HCT116 (cell line): ENCODE measurements around the gene ELN.

Experiments used
- CBX3 ChIP-seq: IDR thresholded peaks from 2 replicates; pipeline ENCODE4 v1.6.1; 2012; ENCODE audit warnings: low read depth
- EZH2 ChIP-seq: fragments of 200-600 bp; sonication (generic); IDR thresholded peaks from 2 replicates; pipeline ENCODE4 v1.6.1; 2017; ENCODE audit warnings: antibody characterized with exemption, mixed run types
- POLR2A ChIP-seq: IDR thresholded peaks from 2 replicates; pipeline ENCODE4 v1.7.0; 2011; ENCODE audit warnings: borderline replicate concordance; ENCODE audit not compliant: insufficient read depth, insufficient read length; ENCODE audit errors: extremely low read depth
- POLR2AphosphoS5 ChIP-seq: IDR thresholded peaks from 2 replicates; pipeline ENCODE4 v1.6.1; 2011; ENCODE audit warnings: mild to moderate bottlenecking, low read depth, low read length, moderate library complexity
- SP1 ChIP-seq: IDR thresholded peaks from 2 replicates; pipeline ENCODE4 v1.6.1; 2012; ENCODE audit warnings: low read depth
- ZFX ChIP-seq: fragments of 450-650 bp; IDR thresholded peaks from 2 replicates; pipeline ENCODE4 v1.6.1; 2017
- TF ChIP-seq, protein P1 (sequence below), 3 experiments: fragments of 200-600 bp in 1 of 3; sonication (generic) in 1 of 3; IDR thresholded peaks in 2 of 3; conservative IDR thresholded peaks in 1 of 3; 2 replicates each; pipeline ENCODE4 v1.5.1; 2012 to 2017; ENCODE audit warnings: low read depth in 2 of 3, low read length in 2 of 3, antibody characterized with exemption in 1 of 3, borderline replicate concordance in 1 of 3, control low read depth in 1 of 3, mild to moderate bottlenecking in 1 of 3, mixed read lengths in 1 of 3, mixed run types in 1 of 3, moderate library complexity in 1 of 3; ENCODE audit not compliant: insufficient read depth in 1 of 3
- TF ChIP-seq, protein P2 (sequence below): IDR thresholded peaks from 2 replicates; pipeline ENCODE4 v1.6.1; 2012; ENCODE audit warnings: low read depth

DNA sequence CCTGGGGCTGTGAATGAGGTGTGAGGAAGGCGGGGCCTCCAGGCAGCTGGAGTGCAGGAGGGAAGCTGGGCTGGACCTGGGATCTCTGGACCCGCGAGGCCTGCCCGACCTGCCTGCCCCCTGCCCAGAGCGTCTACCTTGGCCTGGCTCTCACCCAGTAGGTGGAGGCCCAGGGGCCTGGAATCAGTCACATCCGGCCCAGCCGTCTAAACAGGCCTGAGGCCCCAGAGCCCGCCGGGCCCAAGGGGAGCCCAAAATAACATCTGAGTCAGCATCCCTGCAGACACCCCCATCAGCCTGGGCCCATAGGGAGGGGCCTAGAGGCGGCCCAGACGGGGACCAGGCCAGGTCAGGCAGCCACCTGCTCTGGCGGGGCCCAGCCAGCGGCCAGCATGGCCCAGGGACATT lies 15.1 kb upstream of the ELN start:
- TF ChIP-seq, protein P1, sequence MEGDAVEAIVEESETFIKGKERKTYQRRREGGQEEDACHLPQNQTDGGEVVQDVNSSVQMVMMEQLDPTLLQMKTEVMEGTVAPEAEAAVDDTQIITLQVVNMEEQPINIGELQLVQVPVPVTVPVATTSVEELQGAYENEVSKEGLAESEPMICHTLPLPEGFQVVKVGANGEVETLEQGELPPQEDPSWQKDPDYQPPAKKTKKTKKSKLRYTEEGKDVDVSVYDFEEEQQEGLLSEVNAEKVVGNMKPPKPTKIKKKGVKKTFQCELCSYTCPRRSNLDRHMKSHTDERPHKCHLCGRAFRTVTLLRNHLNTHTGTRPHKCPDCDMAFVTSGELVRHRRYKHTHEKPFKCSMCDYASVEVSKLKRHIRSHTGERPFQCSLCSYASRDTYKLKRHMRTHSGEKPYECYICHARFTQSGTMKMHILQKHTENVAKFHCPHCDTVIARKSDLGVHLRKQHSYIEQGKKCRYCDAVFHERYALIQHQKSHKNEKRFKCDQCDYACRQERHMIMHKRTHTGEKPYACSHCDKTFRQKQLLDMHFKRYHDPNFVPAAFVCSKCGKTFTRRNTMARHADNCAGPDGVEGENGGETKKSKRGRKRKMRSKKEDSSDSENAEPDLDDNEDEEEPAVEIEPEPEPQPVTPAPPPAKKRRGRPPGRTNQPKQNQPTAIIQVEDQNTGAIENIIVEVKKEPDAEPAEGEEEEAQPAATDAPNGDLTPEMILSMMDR (IDR thresholded peaks at IDR 0.05 in 2 of 3, conservative IDR thresholded peaks at IDR 0.05 in 1 of 3; ENCODE audit: borderline replicate concordance in 1 of 3, insufficient read depth in 1 of 3, low read depth in 2 of 3, low read length in 2 of 3), result no peak
- TF ChIP-seq SP1, result no peak
- no peak for TF ChIP-seq EZH2
- TF ChIP-seq POLR2A, result no peak
- no peak for TF ChIP-seq POLR2AphosphoS5
- TF ChIP-seq, protein P2, sequence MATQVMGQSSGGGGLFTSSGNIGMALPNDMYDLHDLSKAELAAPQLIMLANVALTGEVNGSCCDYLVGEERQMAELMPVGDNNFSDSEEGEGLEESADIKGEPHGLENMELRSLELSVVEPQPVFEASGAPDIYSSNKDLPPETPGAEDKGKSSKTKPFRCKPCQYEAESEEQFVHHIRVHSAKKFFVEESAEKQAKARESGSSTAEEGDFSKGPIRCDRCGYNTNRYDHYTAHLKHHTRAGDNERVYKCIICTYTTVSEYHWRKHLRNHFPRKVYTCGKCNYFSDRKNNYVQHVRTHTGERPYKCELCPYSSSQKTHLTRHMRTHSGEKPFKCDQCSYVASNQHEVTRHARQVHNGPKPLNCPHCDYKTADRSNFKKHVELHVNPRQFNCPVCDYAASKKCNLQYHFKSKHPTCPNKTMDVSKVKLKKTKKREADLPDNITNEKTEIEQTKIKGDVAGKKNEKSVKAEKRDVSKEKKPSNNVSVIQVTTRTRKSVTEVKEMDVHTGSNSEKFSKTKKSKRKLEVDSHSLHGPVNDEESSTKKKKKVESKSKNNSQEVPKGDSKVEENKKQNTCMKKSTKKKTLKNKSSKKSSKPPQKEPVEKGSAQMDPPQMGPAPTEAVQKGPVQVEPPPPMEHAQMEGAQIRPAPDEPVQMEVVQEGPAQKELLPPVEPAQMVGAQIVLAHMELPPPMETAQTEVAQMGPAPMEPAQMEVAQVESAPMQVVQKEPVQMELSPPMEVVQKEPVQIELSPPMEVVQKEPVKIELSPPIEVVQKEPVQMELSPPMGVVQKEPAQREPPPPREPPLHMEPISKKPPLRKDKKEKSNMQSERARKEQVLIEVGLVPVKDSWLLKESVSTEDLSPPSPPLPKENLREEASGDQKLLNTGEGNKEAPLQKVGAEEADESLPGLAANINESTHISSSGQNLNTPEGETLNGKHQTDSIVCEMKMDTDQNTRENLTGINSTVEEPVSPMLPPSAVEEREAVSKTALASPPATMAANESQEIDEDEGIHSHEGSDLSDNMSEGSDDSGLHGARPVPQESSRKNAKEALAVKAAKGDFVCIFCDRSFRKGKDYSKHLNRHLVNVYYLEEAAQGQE, result no peak
- no peak for TF ChIP-seq ZFX
- no peak for TF ChIP-seq CBX3
